Measurements from ENCODE around the gene DNASE1L1.
A peak's percentile ranks its signal among the peaks of the same experiment; 100 is the strongest.

DNASE1L1 gene

DNA sequence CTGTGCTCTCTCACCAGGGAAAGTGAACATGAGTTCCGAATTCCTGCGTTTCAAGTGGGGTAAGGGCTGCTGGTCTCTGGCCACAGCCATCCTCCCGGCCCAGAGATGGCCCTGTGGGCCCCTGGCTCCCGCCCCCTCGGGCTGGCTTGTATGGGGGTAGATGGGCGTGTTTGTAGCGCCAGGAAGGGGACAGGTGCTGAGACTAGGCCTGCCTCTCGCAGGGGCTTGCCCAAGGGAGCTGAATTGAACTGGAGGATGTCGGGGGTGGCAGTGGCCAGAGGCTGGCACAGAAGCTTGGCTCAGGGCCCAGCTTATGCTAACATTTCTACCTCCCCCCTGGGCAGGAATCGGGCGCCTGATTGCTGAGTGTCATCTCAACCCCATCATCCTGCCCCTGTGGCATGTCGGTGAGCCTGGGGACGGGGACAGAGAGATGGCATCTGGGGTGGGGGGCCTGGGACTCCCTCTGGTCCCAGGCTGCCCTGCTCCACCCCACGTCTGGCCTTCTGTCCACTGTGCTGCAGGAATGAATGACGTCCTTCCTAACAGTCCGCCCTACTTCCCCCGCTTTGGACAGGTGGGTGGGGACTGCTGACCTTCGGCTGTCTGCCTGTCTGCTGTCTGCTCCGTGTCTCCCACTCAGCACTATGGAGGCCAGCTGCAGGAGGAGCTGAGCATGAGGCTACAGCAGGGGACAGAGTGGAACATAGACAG is 10.8 kb upstream of the DNASE1L1 start:
- no peak for TF ChIP-seq CTCF (IDR thresholded peaks at IDR 0.05; ENCODE audit: low read length, missing control alignments)
- DNase-seq (ENCODE audit: low read depth), result no peak
- no peak overlapping the region for H3K4me3 ChIP-seq (replicated peaks; ENCODE audit: low read depth, low read length)

- no peak for TF ChIP-seq CTCF (IDR thresholded peaks at IDR 0.05; ENCODE audit: low read length, missing control alignments)
- no peak overlapping the region for H3K4me3 ChIP-seq (replicated peaks; ENCODE audit: low read depth, low read length)
- DNase-seq (ENCODE audit: low read depth), result no peak
Observed at GRCh38 chrX:154419189-154419588, 10.1 kb upstream of the DNASE1L1 start.

DNA sequence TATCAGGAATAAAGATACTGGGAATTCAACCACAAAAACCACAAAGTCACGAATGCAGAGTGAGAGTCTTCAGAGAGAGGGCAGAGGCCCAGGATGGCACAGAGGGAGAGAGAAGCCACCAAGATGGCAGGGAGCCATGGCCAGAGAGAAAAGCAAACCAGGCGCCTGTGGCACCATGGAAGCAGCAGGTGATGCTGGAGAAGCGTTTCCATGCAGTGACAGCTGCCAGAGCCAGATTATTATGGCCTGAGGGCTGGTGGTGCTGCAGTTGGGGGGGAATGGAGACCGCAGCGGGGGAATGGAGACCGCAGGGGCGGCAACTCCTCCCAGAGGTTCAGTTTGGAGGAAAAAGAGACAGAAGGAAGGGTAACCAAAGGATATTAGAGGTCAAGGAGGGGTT is 8.1 kb upstream of the DNASE1L1 start:
- no peak overlapping the region for H3K4me3 ChIP-seq (replicated peaks; ENCODE audit: low read depth, low read length)
- TF ChIP-seq CTCF (IDR thresholded peaks at IDR 0.05; ENCODE audit: low read length, missing control alignments), result no peak
- no peak for DNase-seq (ENCODE audit: low read depth)

GRCh38 chrX:154413142-154413541 is 4.1 kb upstream of the DNASE1L1 start:
- no peak overlapping the region for H3K4me3 ChIP-seq (replicated peaks; ENCODE audit: low read depth, low read length)
- no peak for TF ChIP-seq CTCF (IDR thresholded peaks at IDR 0.05; ENCODE audit: low read length, missing control alignments)
- no peak for DNase-seq (ENCODE audit: low read depth)

DNA sequence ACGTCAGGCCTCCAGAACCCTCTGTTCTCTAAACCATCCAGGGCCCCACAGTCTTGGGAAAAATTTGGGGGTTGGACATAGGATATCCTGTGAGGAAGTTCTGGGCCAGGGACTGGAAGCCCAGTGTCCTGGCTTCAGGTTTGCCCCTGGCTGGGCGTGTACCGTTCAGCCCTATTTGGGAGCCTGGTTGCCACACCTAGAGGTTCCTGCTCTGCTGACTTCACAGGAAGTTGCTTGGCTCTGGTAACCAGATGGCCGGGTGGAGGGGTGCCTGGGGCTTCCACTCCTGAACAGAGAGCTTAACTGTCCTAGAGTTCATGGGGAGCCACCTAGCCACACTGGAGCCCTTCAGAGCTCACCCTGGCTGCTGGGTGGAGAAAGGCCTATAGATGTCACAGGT is 3.4 kb upstream of the DNASE1L1 start:
- peak overlapping the region; percentile 60 for H3K4me3 ChIP-seq (replicated peaks; ENCODE audit: low read depth, low read length)
- no peak for DNase-seq (ENCODE audit: low read depth)
- no peak for TF ChIP-seq CTCF (IDR thresholded peaks at IDR 0.05; ENCODE audit: low read length, missing control alignments)

- peak overlapping the region; percentile 60 for H3K4me3 ChIP-seq (replicated peaks; ENCODE audit: low read depth, low read length)
- DNase-seq (ENCODE audit: low read depth), result peak; percentile 49
- no peak for TF ChIP-seq CTCF (IDR thresholded peaks at IDR 0.05; ENCODE audit: low read length, missing control alignments)
Observed at GRCh38 chrX:154411981-154412340, 2.9 kb upstream of the DNASE1L1 start.

DNA sequence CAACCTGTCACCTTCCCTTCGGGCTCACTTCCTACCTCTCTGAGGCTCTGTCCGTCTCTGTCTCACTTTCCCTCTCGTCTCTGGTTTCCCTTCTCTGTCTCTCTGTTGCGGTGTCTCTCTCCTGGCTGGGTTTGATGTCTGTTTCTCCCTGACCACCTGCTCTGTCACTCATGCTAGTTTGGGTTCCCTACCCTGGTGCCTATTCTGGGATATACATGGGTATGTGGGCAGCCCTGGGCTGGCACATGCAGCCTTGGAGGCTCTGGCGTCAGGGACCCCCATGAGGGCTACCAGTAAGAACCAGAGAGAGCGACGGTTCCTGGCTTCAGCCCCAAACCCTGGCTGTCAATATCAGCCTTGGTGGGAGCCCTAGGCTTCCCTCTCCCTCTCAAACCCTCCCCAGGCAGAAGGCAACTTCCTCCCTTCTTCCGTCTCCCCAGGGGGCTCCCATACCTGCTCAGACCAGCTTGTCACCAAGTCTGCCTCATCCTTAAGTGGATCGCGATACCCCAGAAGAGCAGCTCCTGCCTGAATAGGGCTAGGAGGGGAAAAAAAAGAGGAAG is 314 bp downstream of the DNASE1L1 start:
- no peak for DNase-seq (ENCODE audit: low read depth)
- TF ChIP-seq CTCF (IDR thresholded peaks at IDR 0.05; ENCODE audit: low read length, missing control alignments), result no peak
- H3K4me3 ChIP-seq (replicated peaks; ENCODE audit: low read depth, low read length), result peak overlapping the region; percentile 58
